ENCODE data around the gene OSBPL5. TPM values are rescaled to one million over a fixed set of nuclear protein-coding genes. Genes with fewer than 3 reads are reported as not detected.

OSBPL5 gene
- total RNA-seq, 2 donors from 2014 or later = 6.3 to 7.0 TPM

DNA sequence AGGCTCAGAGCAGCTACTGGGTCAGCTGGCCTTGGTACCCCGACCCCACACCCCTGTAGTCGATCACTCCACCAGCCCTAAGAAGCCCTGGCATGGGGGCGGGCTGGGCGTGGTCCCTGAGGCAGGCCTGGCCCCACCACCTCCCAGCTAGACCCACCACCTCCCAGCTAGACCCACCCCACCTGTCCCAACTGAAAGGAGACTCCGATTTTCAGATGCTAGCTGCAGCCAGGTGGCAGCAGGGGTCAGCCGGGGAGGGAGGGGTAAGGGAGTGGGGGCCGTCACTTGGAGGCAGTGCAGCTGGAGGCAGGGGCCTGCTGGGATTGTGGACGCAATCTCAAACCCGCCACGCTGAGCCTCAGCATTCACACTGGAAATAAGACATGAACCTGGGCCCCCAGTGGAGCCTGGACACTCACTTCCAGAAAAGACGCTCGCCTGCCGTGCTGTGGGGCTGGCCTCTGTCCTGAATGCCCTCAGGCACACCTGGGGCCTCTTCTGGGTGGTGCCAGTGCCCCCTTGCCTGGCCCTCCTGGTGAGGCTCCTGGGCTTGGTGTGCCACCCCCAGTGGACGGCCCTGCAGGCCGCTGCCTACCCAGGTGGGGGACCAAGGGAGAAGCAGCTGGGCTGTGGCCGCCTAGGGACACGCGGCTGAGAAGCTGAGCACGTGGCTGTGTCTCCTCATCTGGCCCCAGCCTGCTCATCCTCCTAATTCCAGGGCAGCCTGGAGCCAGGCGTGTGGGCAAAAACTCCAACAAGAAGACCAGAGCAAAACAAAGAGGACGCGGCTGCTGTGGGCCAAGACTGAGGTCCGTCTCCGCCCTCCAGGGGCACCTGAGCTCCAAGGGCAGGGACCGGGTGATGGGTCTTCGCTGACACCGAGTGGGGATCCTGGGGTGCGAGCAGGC, 26.7 kb downstream of the OSBPL5 start:
- DNase-seq (no peak), ATAC-seq (replicated peaks in 1 of 2) (no peak)
- no peak overlapping the region for H3K4me3 Mint-ChIP-seq
- H3K4me1 Mint-ChIP-seq (ENCODE audit: low read depth) = no peaks in the 10 kb centered on the region
- H3K36me3 Mint-ChIP-seq (ENCODE audit: insufficient read depth in 2 of 2) = no peaks in the 10 kb centered on the region
- H3K9me3 Mint-ChIP-seq = no peaks in the 10 kb centered on the region
- H3K27ac Mint-ChIP-seq = no peak overlapping the region
- H3K27me3 Mint-ChIP-seq (ENCODE audit: low read depth) = no peaks in the 10 kb centered on the region

DNA sequence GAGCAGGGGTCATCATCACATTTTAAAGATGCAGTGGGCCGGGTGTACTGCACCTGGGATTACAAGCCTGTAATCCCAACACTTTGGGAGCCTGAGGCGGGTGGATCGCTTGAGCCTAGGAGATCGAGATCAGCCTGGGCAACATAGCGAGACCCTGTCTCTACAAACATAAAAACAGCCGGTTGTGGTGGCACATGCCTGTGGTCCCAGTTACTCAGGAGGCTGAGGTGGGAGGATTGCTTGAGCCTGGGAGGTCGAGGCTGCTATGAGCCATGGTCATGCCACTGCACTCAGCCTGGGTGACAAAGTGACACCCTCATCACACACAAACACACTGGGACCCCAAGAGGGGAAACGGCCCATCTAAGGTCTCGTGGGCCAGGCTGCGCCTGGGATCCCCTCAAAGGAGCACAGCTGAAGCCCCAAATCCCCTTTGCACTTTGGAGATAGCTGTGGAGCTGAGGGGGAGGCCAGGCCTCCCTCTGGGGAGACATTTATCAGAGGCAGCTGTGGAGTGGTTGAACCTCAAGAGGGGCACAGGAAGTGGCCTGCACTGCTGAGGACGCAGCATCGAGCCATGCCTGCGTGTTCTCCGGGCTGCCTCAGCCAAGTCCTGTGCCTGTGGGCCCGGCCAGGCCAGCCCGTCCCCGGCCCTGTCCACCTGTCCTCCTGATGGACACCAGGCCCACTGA, 27.5 kb downstream of the OSBPL5 start:
- Mint-ChIP-seq H3K27me3 (ENCODE audit: low read depth) (no peaks in the 10 kb centered on the region), H3K9me3 (no peaks in the 10 kb centered on the region), H3K4me1 (ENCODE audit: low read depth) (no peaks in the 10 kb centered on the region), H3K4me3 (no peak overlapping the region), H3K27ac (no peak overlapping the region), H3K36me3 (ENCODE audit: insufficient read depth in 2 of 2) (no peaks in the 10 kb centered on the region)
- ATAC-seq (replicated peaks in 1 of 2) (peak in 1 of 2 donors; percentile 28), DNase-seq (no peak)

DNA sequence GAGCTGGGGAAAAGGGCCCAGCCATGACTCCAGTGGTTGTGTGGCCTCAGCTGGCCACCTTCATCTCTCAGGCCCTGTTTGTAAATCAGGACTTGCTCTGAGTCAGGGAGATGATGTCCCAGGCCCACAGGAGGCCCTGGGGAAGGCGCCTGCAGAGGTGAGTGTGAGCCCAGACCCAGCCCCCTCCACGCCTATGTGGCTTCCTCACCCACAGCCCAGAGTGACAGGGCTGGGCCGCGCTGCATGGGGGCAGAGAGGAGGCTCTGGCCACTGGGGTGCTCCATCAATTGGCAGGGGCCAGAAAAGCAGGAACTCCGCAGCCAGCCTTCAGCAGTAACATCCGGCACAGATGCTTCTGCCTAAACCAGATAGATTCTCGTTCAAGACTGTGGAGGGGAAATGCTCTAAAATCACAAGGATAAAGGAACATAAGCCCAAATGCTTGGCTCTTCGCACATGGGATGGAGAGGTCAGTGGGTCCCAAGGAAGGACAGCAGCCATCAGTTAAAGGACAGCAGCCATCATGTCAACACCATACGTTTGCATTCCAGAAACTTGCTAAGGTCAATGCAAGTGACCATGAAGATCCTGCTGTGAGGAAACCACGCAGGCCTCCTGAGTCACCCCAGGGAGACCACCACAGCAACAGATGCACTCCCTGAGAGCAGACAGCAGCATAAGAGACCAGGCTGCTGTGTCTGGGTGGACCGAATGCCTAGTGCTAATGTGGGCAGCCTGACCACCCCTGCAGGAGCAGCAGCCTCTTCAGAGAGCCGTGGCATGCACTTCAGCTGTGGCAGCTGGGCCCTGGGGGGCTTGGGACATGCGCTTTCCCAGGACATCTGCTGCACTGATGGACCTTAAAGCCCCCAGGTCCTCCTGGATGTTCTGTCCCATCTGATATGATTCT, 28.3 kb downstream of the OSBPL5 start:
- Mint-ChIP-seq H3K4me3 (no peak overlapping the region), H3K27ac (no peak overlapping the region), H3K4me1 (ENCODE audit: low read depth) (no peaks in the 10 kb centered on the region), H3K36me3 (ENCODE audit: insufficient read depth in 2 of 2) (no peaks in the 10 kb centered on the region), H3K9me3 (no peaks in the 10 kb centered on the region), H3K27me3 (ENCODE audit: low read depth) (no peaks in the 10 kb centered on the region)
- ATAC-seq (replicated peaks in 1 of 2) (peak in 1 of 2 donors; percentile 56), DNase-seq (no peak)

DNA sequence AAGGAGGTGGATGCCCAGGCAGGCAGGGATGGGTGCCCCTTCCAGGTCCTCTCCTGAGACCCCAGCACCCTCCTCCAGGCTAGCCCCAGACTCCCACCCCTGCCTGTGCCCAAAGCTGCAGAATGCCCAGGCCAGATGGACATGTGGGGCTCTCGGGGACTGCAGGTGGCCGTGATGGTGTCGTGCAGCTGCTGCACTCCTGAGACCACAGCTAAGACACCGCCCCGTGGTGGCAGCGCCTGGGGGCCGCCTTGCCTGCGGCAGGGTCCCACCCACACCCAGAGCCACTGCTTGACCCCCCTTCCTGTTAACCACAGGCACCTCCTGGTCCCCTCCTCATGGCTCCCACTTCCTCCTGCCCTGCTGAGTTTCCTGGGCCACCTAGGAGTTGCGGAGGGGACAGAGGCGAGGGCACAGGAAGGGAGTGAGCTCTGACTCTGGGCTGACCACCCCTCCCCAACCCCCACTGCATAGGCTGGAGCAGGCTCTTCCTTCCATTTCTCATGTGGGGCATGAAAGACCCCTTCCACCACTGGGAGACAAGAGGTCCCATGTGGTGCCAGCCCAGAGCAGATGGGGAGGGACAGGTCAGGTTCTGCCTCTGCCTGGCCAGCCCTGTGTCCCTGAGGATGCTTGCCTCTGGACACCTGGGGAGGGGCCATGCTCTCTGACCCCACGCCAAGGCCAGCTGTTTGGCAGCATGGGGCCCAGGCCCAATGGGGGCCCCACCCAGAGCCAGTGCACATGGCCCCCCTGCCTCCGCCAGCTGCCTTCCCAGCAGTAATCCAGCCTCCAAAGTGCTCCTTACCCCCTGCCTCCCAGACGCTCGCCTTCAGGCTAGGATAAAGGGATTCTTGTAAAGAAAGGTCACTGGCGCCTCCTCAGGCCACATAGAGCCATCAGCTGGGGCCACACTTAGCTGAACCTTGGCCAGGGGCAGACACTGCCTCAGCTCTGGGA, 29.3 kb downstream of the OSBPL5 start:
- peak in 1 of 2 donors; percentile 14 for ATAC-seq (replicated peaks in 1 of 2)
- Mint-ChIP-seq H3K9me3 (no peaks in the 10 kb centered on the region), H3K4me3 (no peak overlapping the region), H3K27me3 (ENCODE audit: low read depth) (no peaks in the 10 kb centered on the region), H3K36me3 (ENCODE audit: insufficient read depth in 2 of 2) (no peaks in the 10 kb centered on the region), H3K4me1 (ENCODE audit: low read depth) (no peaks in the 10 kb centered on the region), H3K27ac (no peak overlapping the region)
- DNase-seq = no peak

DNA sequence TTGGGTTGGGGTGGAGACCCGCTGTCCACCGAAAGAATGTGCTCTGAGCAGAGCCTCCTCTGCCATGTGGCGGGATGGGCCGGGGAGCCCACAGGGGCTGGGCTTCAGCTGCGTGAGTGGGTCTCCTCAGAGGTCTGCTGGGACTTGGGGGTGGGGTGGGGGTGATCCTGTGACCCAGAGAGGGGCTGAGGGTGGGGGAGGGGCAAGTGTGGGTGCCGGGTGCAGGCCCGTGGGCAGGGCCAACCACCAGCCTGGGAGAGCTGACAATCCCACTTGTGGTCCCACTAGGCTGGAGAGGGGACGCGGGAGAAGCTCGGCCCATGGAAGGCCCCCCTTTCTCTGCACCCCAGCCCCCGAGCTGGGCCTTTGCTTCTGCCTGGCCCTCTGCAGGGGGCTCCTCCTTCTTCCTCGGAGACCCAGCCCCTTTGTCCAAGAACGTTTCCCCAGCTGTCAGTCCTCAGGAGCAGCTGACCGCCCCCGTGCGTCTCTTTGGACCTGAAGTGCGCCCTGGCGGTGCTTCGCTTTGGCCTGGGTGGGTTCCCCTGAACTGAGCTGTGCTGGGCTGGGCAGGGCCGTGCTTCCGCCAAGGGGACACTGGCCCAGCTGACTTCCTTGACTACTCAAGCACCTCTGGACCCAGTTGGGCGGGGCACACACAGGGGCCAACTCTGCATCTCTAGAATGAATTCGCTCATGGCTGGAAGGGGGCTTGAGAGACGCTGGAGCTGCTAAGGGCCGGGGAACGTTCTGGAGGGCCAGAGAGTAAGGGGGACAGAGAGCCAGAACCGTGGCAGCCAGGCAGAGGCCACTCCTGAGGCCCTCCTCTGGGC, 30.2 kb downstream of the OSBPL5 start:
- DNase-seq (no peak), ATAC-seq (replicated peaks in 1 of 2) (no peak)
- Mint-ChIP-seq H3K9me3 (no peaks in the 10 kb centered on the region), H3K36me3 (ENCODE audit: insufficient read depth in 2 of 2) (no peaks in the 10 kb centered on the region), H3K4me1 (ENCODE audit: low read depth) (no peaks in the 10 kb centered on the region), H3K27ac (no peak overlapping the region), H3K27me3 (ENCODE audit: low read depth) (no peaks in the 10 kb centered on the region), H3K4me3 (no peak overlapping the region)

DNA sequence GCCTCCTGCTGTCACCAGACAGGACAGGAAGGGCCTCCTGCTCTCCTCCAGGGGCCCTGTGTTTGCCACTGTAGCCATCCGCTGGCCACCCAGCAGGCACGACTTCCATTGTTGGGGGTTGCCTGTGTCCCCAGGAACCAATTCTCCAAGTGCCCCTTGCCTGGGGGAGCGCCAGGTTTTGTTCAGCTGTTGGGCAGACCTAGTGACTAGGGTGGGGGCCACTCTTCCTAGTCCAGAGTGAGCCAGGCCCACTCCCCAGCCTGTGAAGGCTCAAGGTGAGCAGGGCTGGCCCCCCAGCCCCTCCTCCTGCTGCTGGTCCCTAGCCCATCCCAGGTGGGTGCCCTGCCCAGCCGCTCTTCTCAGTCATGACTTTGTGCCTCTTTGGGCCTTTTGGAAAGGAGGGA, 30.9 kb downstream of the OSBPL5 start:
- no peaks in the 10 kb centered on the region for H3K36me3 Mint-ChIP-seq (ENCODE audit: insufficient read depth in 2 of 2)
- ATAC-seq (replicated peaks in 1 of 2) = no peak
- no peaks in the 10 kb centered on the region for H3K9me3 Mint-ChIP-seq
- H3K4me1 Mint-ChIP-seq (ENCODE audit: low read depth) = no peaks in the 10 kb centered on the region
- DNase-seq = no peak
- H3K4me3 Mint-ChIP-seq = no peak overlapping the region
- no peak overlapping the region for H3K27ac Mint-ChIP-seq
- no peaks in the 10 kb centered on the region for H3K27me3 Mint-ChIP-seq (ENCODE audit: low read depth)

DNA sequence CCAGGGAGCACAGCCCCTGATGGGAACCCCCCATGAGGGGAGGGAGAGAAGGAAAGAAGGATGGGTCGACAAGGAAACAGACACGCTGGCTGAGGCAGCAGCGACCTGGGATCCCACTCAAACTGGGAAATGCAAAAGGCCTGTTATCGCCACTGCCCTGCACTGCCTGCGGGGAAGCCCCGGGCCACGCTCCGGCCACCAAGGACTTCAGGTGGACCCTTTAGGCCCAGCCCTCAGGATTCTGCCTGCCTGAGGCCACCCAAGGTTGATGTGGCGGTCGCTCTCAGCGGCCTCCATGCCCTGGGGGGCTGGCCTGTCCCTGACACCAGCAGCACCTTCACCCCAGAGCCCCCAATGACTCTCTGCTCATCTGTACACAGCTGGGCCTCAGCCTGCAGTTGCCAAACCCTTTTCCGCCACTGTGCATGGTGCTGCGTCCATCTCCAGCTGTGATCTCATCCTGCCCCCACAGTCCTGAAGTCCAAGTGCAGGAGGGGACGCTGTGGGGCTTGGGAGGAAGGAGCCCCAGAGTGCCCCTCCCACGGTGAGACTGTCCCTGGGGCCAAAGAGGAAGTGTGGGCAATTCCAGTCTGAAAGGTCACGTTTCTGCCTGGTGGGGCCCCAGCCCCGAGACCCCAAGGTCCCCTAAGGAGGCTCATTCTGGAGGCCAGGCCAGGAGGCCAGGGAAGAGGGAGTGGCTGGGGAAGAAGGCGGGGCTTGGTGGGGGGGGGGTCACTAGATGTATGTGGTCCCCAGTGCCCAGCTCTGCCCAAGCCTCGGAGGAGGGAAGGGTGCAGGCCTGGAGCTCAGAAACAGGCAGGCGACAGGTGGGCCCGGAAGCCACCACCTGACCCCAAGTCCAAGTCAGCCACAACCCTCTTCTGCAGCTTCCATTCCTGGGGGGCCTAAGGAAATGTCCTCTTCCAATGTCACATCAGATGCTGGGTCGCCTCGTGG, 31.6 kb downstream of the OSBPL5 start:
- no peaks in the 10 kb centered on the region for H3K4me1 Mint-ChIP-seq (ENCODE audit: low read depth)
- H3K9me3 Mint-ChIP-seq = no peaks in the 10 kb centered on the region
- no peak overlapping the region for H3K4me3 Mint-ChIP-seq
- no peaks in the 10 kb centered on the region for H3K36me3 Mint-ChIP-seq (ENCODE audit: insufficient read depth in 2 of 2)
- ATAC-seq (replicated peaks in 1 of 2) (no peak), DNase-seq (no peak)
- H3K27ac Mint-ChIP-seq = no peak overlapping the region
- no peaks in the 10 kb centered on the region for H3K27me3 Mint-ChIP-seq (ENCODE audit: low read depth)

DNA sequence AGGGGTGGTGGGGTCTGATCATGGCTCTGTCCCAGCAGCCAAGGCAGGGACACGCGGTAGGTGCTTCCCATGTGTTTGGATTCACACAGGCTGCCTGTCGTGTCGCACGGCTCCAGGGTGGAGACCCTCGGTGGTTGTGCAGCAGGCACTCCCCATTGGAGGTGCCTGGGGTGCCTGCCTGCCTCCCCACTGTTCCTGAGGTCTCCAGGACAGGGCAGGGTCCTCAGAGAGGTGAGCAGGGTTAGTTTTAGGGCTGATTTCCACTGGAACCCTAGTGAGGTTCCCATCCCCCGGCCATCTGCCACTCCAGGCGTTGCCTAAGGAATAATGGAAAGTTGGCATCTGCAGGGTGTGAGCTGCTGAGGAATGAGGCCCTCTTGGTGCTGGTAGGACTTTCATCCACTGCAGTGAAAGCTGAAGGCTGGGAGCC, 32.3 kb downstream of the OSBPL5 start:
- H3K27me3 Mint-ChIP-seq (ENCODE audit: low read depth) = no peaks in the 10 kb centered on the region
- no peaks in the 10 kb centered on the region for H3K36me3 Mint-ChIP-seq (ENCODE audit: insufficient read depth in 2 of 2)
- no peak overlapping the region for H3K27ac Mint-ChIP-seq
- H3K4me1 Mint-ChIP-seq (ENCODE audit: low read depth) = no peaks in the 10 kb centered on the region
- DNase-seq (no peak), ATAC-seq (replicated peaks in 1 of 2) (no peak)
- no peak overlapping the region for H3K4me3 Mint-ChIP-seq
- H3K9me3 Mint-ChIP-seq = no peaks in the 10 kb centered on the region

DNA sequence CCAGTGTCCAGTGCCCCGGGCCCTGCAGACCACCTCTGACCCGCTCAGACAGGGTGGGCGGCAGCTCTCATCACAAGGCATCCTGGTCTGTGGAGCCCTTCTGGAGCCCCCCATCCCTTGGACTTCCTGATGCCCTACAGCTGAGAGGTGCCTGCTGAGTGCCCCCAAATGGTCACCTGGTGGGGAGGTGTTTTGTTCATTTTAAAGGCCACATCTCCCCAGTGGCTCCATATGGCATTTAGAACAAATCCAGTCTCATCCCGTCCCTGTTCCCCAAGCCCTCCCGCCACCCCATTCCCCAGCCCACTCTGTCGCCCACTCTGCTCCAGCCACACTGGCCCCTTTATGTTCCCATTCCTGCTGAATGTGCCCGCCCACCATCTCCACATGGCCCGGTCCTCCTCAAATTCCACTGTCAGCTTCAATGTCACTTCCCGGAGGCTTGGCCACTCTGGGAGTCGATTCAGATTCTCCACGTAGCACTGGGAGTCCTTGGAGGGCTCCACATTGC, 32.8 kb downstream of the OSBPL5 start:
- no peaks in the 10 kb centered on the region for H3K36me3 Mint-ChIP-seq (ENCODE audit: insufficient read depth in 2 of 2)
- no peaks in the 10 kb centered on the region for H3K9me3 Mint-ChIP-seq
- no peaks in the 10 kb centered on the region for H3K27me3 Mint-ChIP-seq (ENCODE audit: low read depth)
- ATAC-seq (replicated peaks in 1 of 2) (no peak), DNase-seq (no peak)
- H3K27ac Mint-ChIP-seq = no peak overlapping the region
- no peaks in the 10 kb centered on the region for H3K4me1 Mint-ChIP-seq (ENCODE audit: low read depth)
- no peak overlapping the region for H3K4me3 Mint-ChIP-seq

DNA sequence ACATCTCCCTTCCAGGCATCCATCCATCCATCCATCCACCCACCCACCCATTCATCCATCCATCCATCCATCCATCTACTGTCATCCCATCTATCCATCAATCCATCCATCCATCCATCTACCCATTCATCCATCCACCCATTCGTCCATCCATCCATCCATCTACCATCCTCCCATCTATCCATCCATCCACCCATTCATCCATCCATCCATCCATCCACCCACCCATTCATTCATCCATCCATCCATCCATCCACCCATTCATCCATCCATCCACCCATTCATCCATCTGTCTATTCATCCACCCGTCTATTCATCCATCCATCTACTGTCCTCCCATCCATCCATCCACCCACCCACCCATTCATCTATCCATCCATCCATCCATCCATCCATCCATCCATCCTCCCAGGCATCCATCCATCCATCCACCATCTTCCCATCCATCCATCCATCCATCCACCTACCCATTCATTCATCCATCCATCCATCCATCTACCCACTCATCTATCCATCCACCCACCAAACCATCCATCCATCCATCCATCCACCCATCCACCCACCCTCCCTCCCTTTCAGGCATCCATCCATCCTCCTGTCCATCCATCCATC, 33.7 kb downstream of the OSBPL5 start:
- Mint-ChIP-seq H3K4me1 (ENCODE audit: low read depth) (no peaks in the 10 kb centered on the region), H3K27ac (no peak overlapping the region), H3K36me3 (ENCODE audit: insufficient read depth in 2 of 2) (no peaks in the 10 kb centered on the region), H3K4me3 (no peak overlapping the region), H3K9me3 (no peaks in the 10 kb centered on the region), H3K27me3 (ENCODE audit: low read depth) (no peaks in the 10 kb centered on the region)
- DNase-seq = no peak
- no peak for ATAC-seq (replicated peaks in 1 of 2)
